Esophagus squamous epithelium (tissue), 4 donors: Measurements from ENCODE around the gene ADAMTS1.

Experiments used
- CTCF ChIP-seq, 6 experiments: fragments of 450-650 bp in 4 of 6; fragments of 200-600 bp in 2 of 6; sonication (generic) in 2 of 6; IDR thresholded peaks; one replicate each; pipeline ENCODE4 v1.5.1; 2016 to 2019; ENCODE audit warnings: antibody characterized with exemption in 6 of 6, mild to moderate bottlenecking in 4 of 6, moderate library complexity in 4 of 6
- POLR2A ChIP-seq, 4 donors: fragments of 450-650 bp; IDR thresholded peaks; one replicate each; pipeline ENCODE4 v1.6.1; 2017; ENCODE audit warnings: antibody characterized with exemption in 4 of 4, mild to moderate bottlenecking in 4 of 4, moderate library complexity in 3 of 4

- TF ChIP-seq POLR2A (IDR thresholded peaks at IDR 0.05) (no peak), CTCF (IDR thresholded peaks at IDR 0.05) (no peak)
Observed at GRCh38 chr21:26809745-26810144, 35.5 kb downstream of the ADAMTS1 start.
